Endothelial cell of umbilical vein (primary cell): ENCODE measurements around the gene EIF4A3. TPM values are rescaled to one million over a fixed set of nuclear protein-coding genes. Genes with fewer than 3 reads are reported as not detected.

Source experiments
- BruUV-seq: library from RNA; stranded (reverse); fragments of 400-500 nt; replicated peaks from 2 replicates; lab custom pipeline; 2021; lab: Mats Ljungman, UMichigan
- CTCF ChIA-PET: fragments of 300-600, 350-600 bp; sonication (Branson Sonifier 250); formaldehyde crosslinking; loops from one replicate; lab custom pipeline; 2021; ENCODE audit warnings: antibody characterized with exemption, inconsistent platforms; lab: Charles Lee
- POLR2A ChIA-PET: fragments of 300-600, 350-600 bp; sonication (Branson Sonifier 250); formaldehyde crosslinking; loops from one replicate; lab custom pipeline; 2021; ENCODE audit warnings: antibody characterized with exemption, inconsistent platforms; lab: Charles Lee
- DNase-seq: peaks from one replicate; pipeline ENCODE4 v3.0.0-alpha.2; 2011; ENCODE audit warnings: low read depth, low spot score
- FAIRE-seq: peaks from 2 replicates; lab custom pipeline; 2011; peaks lifted over from hg19 to GRCh38; lab: Jason Lieb, UNC
- H2AFZ ChIP-seq: 2 replicates; pipeline ENCODE4 v1.6.0; 2012; ENCODE audit warnings: low read depth, low read length, control low read depth, inconsistent platforms
- H3K27ac ChIP-seq: 2 replicates; pipeline ENCODE4 v1.5.1; 2011; ENCODE audit warnings: low read depth, mild to moderate bottlenecking, control low read depth, low read length, moderate library complexity; ENCODE audit not compliant: insufficient read depth
- H3K27me3 ChIP-seq, 2 experiments: 2 replicates each; pipeline versions ENCODE4 v1.6.0 to v1.6.1; 2011; ENCODE audit warnings: low read length in 2 of 2, mixed read lengths in 1 of 2; ENCODE audit not compliant: control insufficient read depth in 2 of 2, insufficient read depth in 2 of 2
- H3K36me3 ChIP-seq, 2 experiments: 2 replicates in 1 of 2; 3 replicates in 1 of 2; pipeline ENCODE4 v1.5.1; 2011; ENCODE audit warnings: low read length in 2 of 2, mild to moderate bottlenecking in 1 of 2, moderate library complexity in 1 of 2; ENCODE audit not compliant: control insufficient read depth in 2 of 2, insufficient read depth in 2 of 2; ENCODE audit errors: extremely low read depth in 1 of 2
- H3K4me1 ChIP-seq: 3 replicates; pipeline ENCODE4 v1.5.1; 2011; ENCODE audit warnings: mild to moderate bottlenecking, low read length; ENCODE audit not compliant: control insufficient read depth, insufficient read depth; ENCODE audit errors: extremely low read depth
- H3K4me2 ChIP-seq: 2 replicates; pipeline ENCODE4 v1.6.1; 2011; ENCODE audit warnings: low read length, control low read depth, mixed read lengths; ENCODE audit not compliant: insufficient read depth
- H3K4me3 ChIP-seq, 3 experiments: fragments of 200-600 bp in 1 of 3; sonication (generic), shearing (Covaris generic) in 1 of 3; replicated peaks in 1 of 3; 2 replicates each; pipeline ENCODE4 v1.5.1; 2011 to 2016; ENCODE audit warnings: control low read depth in 3 of 3, low read length in 3 of 3, mild to moderate bottlenecking in 2 of 3, inconsistent platforms in 1 of 3, low read depth in 1 of 3, moderate library complexity in 1 of 3; ENCODE audit not compliant: insufficient read depth in 1 of 3
- H3K79me2 ChIP-seq: 2 replicates; pipeline ENCODE4 v1.6.0; 2012; ENCODE audit warnings: low read length, inconsistent platforms; ENCODE audit not compliant: control insufficient read depth, insufficient read depth
- H3K9ac ChIP-seq: replicated peaks from 2 replicates; pipeline ENCODE3; 2011; ENCODE audit warnings: low read length, control low read depth; ENCODE audit not compliant: insufficient read depth; ENCODE audit errors: extremely low read depth
- H3K9me1 ChIP-seq: replicated peaks from 3 replicates; pipeline ENCODE4 v1.6.0; 2011; ENCODE audit warnings: mild to moderate bottlenecking, low read length; ENCODE audit not compliant: control insufficient read depth, insufficient read depth; ENCODE audit errors: extremely low read depth
- H3K9me3 ChIP-seq: replicated peaks from 2 replicates; pipeline ENCODE4 v1.5.1; 2012; ENCODE audit warnings: low read length, inconsistent platforms; ENCODE audit not compliant: control insufficient read depth, insufficient read depth
- H4K20me1 ChIP-seq: replicated peaks from 2 replicates; pipeline ENCODE3; 2011; ENCODE audit warnings: mild to moderate bottlenecking, low read length; ENCODE audit not compliant: control insufficient read depth, insufficient read depth; ENCODE audit errors: extremely low read depth
- CTCF ChIP-seq, 2 donors: IDR thresholded peaks; 1 replicate in 1 of 2; 2 replicates in 1 of 2; pipeline ENCODE4 v1.5.1; 2011; ENCODE audit warnings: low read length in 2 of 2, mild to moderate bottlenecking in 2 of 2, moderate library complexity in 2 of 2, control low read depth in 1 of 2, inconsistent platforms in 1 of 2, low read depth in 1 of 2; ENCODE audit not compliant: insufficient read depth in 1 of 2; ENCODE audit errors: extremely low read depth in 1 of 2
- EZH2 ChIP-seq: IDR thresholded peaks from 2 replicates; pipeline ENCODE4 v1.6.1; 2012; ENCODE audit warnings: borderline replicate concordance, low read depth, mild to moderate bottlenecking, moderate library complexity, low read length, inconsistent platforms; ENCODE audit not compliant: severe bottlenecking
- FOS ChIP-seq: IDR thresholded peaks from 2 replicates; pipeline ENCODE4 v1.6.1; 2011; ENCODE audit warnings: mild to moderate bottlenecking, low read length, moderate library complexity, borderline replicate concordance; ENCODE audit not compliant: insufficient read depth
- GATA2 ChIP-seq: IDR thresholded peaks from 2 replicates; pipeline ENCODE4 v1.7.0; 2011; ENCODE audit warnings: low read depth, mild to moderate bottlenecking, moderate library complexity, mixed read lengths, low read length; ENCODE audit not compliant: insufficient read length, insufficient read depth
- JUN ChIP-seq: IDR thresholded peaks from 2 replicates; pipeline ENCODE4 v1.6.1; 2011; ENCODE audit warnings: borderline replicate concordance, low read depth; ENCODE audit not compliant: insufficient read length, insufficient read depth
- MAX ChIP-seq: IDR thresholded peaks from 2 replicates; pipeline ENCODE4 v1.6.1; 2011; ENCODE audit not compliant: insufficient read depth, insufficient read length
- MYC ChIP-seq: IDR thresholded peaks from one replicate; pipeline ENCODE4 v1.6.1; 2011; ENCODE audit warnings: mild to moderate bottlenecking, low read depth, low read length
- POLR2A ChIP-seq: IDR thresholded peaks from 2 replicates; pipeline ENCODE4 v1.6.1; 2012; ENCODE audit warnings: low read depth, mild to moderate bottlenecking, control low read depth, low read length
- POLR2AphosphoS5 ChIP-seq: IDR thresholded peaks from 2 replicates; pipeline ENCODE4 v1.6.1; 2012; ENCODE audit warnings: low read depth, mild to moderate bottlenecking, control low read depth, low read length, moderate library complexity; ENCODE audit not compliant: insufficient read depth
- dilution Hi-C: fragments of 300-500 bp; cut with MboI; formaldehyde crosslinking; loops from one replicate; pipeline ENCODE4 v1.15.0; 2019; ENCODE audit warnings: low sequenced_read_pairs; ENCODE audit not compliant: extremely low pct_ligation_motif_present
- intact Hi-C: fragments of 100-400 bp; cut with micrococcal nuclease; formaldehyde crosslinking; loops from one replicate; pipeline ENCODE4 v1.10.0; 2022
- polyA plus RNA-seq, 4 experiments: library from polyadenylated mRNA; depleted of rRNA in 3 of 4; stranded (reverse) in 3 of 4; unstranded in 1 of 4; fragments of >200 nt; gene quantifications; 2 replicates each; pipeline versions ENCODE4 v1.2.1 to v1.2.3, GENCODE V29; 2011 to 2012; ENCODE audit warnings: missing spikeins in 1 of 4
- total RNA-seq: library from RNA; stranded (reverse); gene quantifications from 2 replicates; pipeline ENCODE4 v1.2.3, GENCODE V29; 2021

EIF4A3 gene
- total and polyA plus RNA-seq, 2 donors (not counting 3 experiments of a cell fraction or from before 2014, with no cell fraction given), result 90.4 to 94.5 TPM

GRCh38 chr17:80151333-80151732, 4.4 kb upstream of the EIF4A3 start:
- H3K4me3 ChIP-seq, result no peak overlapping the region
- FAIRE-seq, result no peak
- no TSS peak for BruUV-seq
- no peaks in the 10 kb centered on the region for H3K9me3 ChIP-seq
- H3K36me3 ChIP-seq, result no peaks in the 10 kb centered on the region
- no peaks in the 10 kb centered on the region for H4K20me1 ChIP-seq
- dilution Hi-C loops, result no loop called here
- CTCF ChIA-PET, result interaction anchor here (1.0 kb wide), 1 partner anchor 55 kb away, joined by 3 read pairs; no protein-coding TSS in a partner anchor
- TF ChIP-seq POLR2A (no peak), MYC (no peak), FOS (no peak), MAX (no peak), GATA2 (no peak), POLR2AphosphoS5 (no peak), JUN (no peak), EZH2 (no peak), CTCF (IDR thresholded peaks at IDR 0.05; ENCODE audit: extremely low read depth in 1 of 2, insufficient read depth in 1 of 2, low read depth in 1 of 2, low read length in 2 of 2) (no peak)
- DNase-seq, result no peak
- intact Hi-C loops, result no loop called here
- H3K4me1 ChIP-seq, result peaks cover 6% of the 10 kb centered on the region
- no peak overlapping the region for H3K4me2 ChIP-seq
- no peak overlapping the region for H2AFZ ChIP-seq
- H3K9ac ChIP-seq, result no peak overlapping the region
- H3K9me1 ChIP-seq, result no peaks in the 10 kb centered on the region
- H3K79me2 ChIP-seq, result peaks cover 14% of the 10 kb centered on the region
- H3K27ac ChIP-seq, result no peak overlapping the region
- no peaks in the 10 kb centered on the region for H3K27me3 ChIP-seq
- POLR2A ChIA-PET, result no interaction called here
